ENCODE results near the gene KDM4D. TPM values are rescaled to one million over a fixed set of nuclear protein-coding genes. Genes with fewer than 3 reads are reported as not detected.

Gene KDM4D
- total RNA-seq, 4 donors from 2014 or later, result under 0.01 to 1.9 (median 0.70) TPM; not detected in 1

- H3K27ac ChIP-seq, result no peak overlapping the region
- H3K4me3 ChIP-seq, result no peak overlapping the region
- H3K9me3 ChIP-seq, result no peaks in the 10 kb centered on the region
- H3K4me1 ChIP-seq, result no peaks in the 10 kb centered on the region
- no peaks in the 10 kb centered on the region for H3K27me3 ChIP-seq
- intact Hi-C loops (cut with DNase I; ENCODE audit: low total_unique reads), result no loop called here
- no peaks in the 10 kb centered on the region for H3K36me3 ChIP-seq
- no peak for TF ChIP-seq POLR2A (IDR thresholded peaks at IDR 0.05)
- no peak for TF ChIP-seq CTCF (IDR thresholded peaks at IDR 0.05)
- no peak for DNase-seq
Measured at GRCh38 chr11:95042239-95042638, 68.7 kb downstream of the KDM4D start.

GRCh38 chr11:95042906-95043305, 69.4 kb downstream of the KDM4D start:
- no peaks in the 10 kb centered on the region for H3K36me3 ChIP-seq
- TF ChIP-seq POLR2A (IDR thresholded peaks at IDR 0.05) (no peak), CTCF (IDR thresholded peaks at IDR 0.05) (no peak)
- no peak overlapping the region for H3K4me3 ChIP-seq
- H3K27ac ChIP-seq, result no peak overlapping the region
- no peak for DNase-seq
- no peaks in the 10 kb centered on the region for H3K9me3 ChIP-seq
- intact Hi-C loops (cut with DNase I; ENCODE audit: low total_unique reads), result no loop called here
- H3K27me3 ChIP-seq, result no peaks in the 10 kb centered on the region
- H3K4me1 ChIP-seq, result no peaks in the 10 kb centered on the region

DNA sequence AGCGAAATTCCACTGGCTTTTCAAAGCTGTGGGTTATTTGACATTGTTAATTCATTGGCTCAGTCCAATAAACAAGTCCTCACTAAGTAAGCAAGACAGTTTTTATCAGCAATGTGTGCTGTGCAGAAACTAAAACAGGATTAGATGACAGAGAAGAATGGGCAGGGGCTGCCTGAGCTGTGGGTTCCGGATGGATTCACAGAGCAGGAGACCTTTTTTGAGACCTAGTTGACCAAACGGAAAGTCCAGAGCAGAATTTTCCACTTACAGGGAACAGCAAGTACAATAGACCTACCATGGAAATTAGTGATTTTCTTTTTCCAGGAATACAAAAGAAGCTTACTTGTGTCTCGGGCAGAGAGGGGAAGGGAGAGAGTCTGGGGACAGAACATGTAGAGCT, 70.5 kb downstream of the KDM4D start:
- no peaks in the 10 kb centered on the region for H3K4me1 ChIP-seq
- DNase-seq, result no peak
- TF ChIP-seq CTCF (IDR thresholded peaks at IDR 0.05) (no peak), POLR2A (IDR thresholded peaks at IDR 0.05) (no peak)
- no peaks in the 10 kb centered on the region for H3K27me3 ChIP-seq
- H3K9me3 ChIP-seq, result no peaks in the 10 kb centered on the region
- H3K36me3 ChIP-seq, result no peaks in the 10 kb centered on the region
- intact Hi-C loops (cut with DNase I; ENCODE audit: low total_unique reads), result no loop called here
- no peak overlapping the region for H3K27ac ChIP-seq
- H3K4me3 ChIP-seq, result no peak overlapping the region

DNA sequence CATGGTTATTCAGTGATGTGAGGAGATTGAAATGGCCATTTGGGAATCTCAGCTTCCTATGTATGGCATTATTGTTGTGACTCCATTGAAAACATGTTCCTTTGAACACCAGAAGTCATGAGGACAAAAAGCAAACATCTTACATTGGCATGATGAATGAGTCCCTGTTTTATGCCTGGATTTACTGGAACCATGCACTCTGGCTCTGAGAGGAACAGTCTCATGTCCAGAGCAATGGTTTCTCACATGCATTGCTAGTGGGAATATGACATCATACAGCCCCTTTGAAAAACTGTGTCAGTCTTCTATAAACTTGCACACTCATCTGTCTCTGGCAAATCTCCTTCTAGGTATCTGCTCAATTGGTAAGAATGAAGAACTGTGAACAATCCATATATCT, 72.3 kb downstream of the KDM4D start:
- no peak for TF ChIP-seq CTCF (IDR thresholded peaks at IDR 0.05)
- TF ChIP-seq POLR2A (IDR thresholded peaks at IDR 0.05), result no peak
- no peak overlapping the region for H3K4me3 ChIP-seq
- no peaks in the 10 kb centered on the region for H3K36me3 ChIP-seq
- DNase-seq, result no peak
- H3K27ac ChIP-seq, result no peak overlapping the region
- no peaks in the 10 kb centered on the region for H3K4me1 ChIP-seq
- no peaks in the 10 kb centered on the region for H3K27me3 ChIP-seq
- intact Hi-C loops (cut with DNase I; ENCODE audit: low total_unique reads), result no loop called here
- no peaks in the 10 kb centered on the region for H3K9me3 ChIP-seq

Other genes with a start within 250 kb of the KDM4D start
- 100 to 1,000 TPM in 1 of 4 donors, 10 to 100 TPM in 3; 20.6 to 107 (median 41.5) TPM for gene AMOTL1, start 205.4 kb upstream of the KDM4D start, total RNA-seq
- gene CWC15, start 153 bp upstream of the KDM4D start, total RNA-seq, result 10 to 100 TPM; 11.5 to 67.2 (median 56.9) TPM
- gene KDM4E, start 51.5 kb downstream of the KDM4D start, total RNA-seq, result not detected
- gene KDM4F, start 75.7 kb downstream of the KDM4D start, total RNA-seq, result not detected
- gene SRSF8, start 93.2 kb downstream of the KDM4D start, total RNA-seq, result 10 to 100 TPM; 24.3 to 70.6 (median 32.9) TPM
- 10 to 100 TPM; 35.0 to 82.9 (median 60.0) TPM for gene ENDOD1, start 116.1 kb downstream of the KDM4D start, total RNA-seq